HG02610 (cell line): ENCODE results near the gene IL5.

Experiments used
- ATAC-seq: cut with Tn5 transposase; IDR thresholded peaks from one replicate; pipeline ENCODE4 v1.9.1; 2021; ENCODE audit warnings: mild to moderate bottlenecking, moderate library complexity; ENCODE audit not compliant: unreplicated experiment

Gene IL5

DNA sequence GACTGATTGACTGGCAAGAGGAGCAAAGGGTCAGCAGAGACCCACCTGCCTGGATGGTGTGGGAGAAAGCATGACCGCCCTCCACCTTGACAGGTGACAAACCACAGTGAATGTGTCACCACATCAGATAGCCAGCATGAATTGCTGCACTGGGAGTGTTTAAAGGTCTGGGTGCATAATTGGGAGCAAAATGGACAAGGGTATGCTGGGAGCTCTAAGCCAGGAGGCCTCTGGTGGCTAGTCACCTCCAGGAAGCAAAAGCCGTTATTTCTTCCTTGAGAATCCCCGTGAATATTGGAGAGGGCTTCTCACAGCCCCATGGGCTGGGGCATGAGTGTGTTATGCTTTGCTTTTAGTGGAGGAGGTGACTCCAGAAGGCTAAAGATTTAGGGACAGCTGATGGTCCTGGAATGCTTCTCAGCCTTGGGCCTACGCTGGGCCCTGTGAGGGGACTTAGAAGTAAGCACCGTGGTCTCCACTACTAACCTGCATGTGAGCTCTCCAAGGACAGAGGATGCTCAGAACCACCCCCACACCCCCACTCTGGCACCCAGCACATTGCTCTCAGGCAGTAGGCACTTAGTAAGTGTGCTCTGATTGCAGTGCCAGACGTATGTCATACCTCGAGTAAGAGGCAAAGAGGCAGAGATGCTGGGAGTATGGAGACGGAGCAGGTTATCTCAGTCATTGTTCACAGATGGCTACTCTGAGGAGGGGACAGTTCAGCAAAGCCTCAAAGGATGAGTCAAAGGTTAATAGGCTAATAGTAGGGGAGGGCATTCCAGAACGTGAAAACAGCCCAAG, 43.7 kb downstream of the IL5 start:
- ATAC-seq: no peak

DNA sequence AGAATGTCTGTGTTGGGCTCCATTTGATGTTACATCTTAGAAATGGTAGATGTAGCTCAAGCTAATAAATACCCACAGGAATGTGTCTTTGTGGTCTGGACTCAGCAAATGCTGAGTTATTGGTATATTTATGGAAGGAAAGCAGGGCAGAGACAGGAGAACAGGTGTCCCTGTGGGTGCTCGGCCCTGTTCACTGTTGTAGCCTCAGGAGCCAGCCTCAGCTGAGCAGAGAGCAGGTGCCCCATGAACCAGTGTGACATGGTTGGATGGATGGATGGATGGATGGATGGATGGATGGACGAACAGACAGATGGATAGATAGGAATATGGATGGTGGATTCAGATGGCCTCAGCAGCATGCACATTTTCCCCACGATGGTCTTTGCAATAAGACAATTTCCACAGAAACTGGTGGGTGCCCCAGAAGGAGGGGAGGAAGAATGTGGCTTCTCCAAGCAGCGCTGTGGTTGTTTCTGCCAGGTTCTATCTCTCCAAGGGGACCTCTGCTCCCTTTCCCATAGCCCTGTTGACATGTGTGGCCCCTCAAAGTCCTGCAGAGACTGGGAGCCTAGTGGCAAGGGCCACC, 44.5 kb downstream of the IL5 start:
- no peak for ATAC-seq

DNA sequence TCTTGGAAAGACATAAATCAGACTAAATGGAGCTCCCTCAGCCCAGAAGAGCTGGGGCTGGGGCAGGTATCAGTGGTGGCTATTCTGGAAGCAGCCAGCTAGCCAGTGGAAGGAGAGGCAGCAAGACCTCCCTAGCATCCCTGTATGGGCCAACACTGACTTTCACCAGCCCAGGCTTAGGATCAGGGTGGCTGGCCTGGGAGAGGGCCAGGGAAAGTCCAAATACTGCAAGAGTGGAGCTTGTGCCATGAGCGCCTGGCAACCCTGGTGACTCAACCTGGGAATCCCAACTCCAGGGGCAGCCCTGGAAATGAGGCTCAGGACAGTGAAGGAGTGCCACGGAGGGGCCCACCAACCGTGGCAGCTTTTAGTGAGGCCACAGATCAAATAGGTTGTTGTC, 45.2 kb downstream of the IL5 start:
- ATAC-seq: no peak

DNA sequence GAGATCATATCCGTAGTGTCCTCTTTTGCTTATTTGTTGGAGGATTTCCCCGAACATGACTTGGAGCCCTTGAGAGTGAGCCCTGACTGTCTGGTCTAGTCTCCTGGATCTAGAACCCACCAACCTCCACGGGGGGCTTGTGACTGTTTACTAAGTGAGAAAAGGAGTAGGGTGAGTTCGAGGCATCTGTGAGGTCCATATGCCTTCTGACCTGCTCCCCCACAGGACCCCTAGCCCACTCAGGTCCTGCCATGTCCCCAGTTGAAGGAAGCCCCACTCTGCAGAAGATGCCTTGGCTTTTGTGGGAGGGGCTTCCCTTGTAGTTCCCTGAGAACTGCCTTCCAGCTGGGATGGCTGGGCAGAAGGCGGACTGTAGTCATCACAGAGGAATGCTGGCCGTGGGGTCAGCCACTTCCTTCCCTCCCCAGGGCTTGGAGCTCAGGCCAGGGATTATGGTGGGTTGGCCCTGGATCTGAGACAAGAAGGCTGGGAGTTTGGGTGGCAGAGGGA, 45.8 kb downstream of the IL5 start:
- no peak for ATAC-seq

DNA sequence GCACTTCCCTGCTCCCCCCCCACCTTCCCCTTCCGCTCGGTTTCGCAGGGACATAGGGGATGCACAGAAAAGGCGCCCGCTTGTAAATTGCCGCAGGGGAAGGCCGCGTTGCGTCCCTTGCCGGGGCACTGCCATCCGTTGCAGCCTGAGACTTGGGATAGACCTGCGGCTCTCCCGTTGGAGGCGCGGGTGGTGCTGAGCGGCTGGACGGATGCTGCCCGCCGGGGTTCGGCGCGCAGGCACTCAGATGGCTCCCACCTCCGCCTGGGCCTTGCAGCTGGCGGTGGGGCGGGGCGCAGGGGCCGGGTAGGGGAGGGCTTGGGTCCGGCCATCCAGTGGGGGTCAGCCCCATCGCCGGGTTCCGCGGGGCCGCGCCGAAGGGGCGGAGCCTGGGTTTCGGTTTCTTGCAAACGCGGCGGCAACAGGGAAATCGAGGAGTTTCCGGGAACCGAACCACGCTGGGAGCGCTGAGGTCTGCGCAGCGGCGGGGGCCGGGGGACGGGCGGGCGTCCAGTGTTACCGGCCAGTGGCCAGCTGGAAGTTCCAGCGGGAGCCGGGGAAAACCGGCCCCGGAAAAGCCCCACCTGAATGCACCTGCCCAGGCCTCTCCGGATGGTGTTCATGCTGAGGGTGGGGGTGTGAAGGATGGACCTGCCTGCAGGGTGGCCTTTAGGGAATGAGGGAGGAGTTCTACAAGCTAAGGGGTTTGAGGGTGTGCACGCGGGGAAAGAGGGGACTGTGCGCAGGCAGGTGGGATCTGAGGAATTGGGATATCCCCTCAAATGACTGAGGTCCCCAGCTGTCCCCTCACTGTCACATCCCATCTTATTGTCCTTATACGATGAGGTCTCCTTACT, 46.5 kb downstream of the IL5 start:
- ATAC-seq: peak; percentile 42

DNA sequence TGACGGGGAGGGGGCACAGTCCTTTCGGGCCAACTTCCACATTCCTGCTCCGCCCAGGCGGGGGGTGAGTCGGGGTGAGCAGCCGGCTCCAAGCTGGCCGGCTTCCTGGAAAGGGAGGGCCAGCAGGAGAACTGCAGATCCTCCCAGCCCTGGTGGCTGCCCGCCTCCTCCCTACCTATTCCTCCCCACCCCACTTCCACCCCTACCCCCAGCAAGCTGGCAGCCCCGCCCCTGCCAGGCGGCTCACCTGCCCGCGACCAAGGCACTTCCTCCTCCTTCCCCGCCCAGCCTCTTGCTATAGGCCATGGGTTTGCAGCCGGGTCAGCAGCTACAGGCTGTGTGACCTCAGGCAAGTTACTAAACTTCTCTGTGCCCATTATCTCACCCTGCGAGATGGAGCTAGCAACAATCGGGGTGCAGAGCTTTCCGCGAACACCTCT, 47.1 kb downstream of the IL5 start:
- ATAC-seq: peak; percentile 27

DNA sequence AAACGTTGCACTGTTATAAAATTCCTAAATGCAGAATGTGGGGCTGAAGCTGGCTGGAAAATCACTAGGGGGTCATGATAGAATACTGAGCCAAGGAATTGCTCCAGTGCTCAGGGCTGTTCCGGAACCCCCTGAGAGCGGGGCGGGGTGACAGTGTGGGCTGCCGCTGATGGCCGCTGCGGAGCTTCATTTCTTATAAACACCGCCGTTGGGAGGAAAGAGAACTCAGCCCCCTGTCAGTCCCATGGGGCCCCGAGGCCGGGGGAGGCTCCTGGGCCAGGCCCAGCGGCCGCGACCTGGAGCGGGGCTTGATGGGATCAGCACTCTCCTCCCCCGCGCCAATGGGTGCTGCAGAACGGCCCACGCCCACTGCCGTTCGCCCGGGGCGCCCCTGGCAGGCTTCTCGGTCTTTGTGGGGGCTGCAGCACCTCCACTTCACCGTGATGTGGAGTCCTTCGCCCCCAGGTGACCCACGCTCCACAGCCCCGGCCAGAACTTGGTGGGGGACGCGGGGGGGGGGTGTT, 47.6 kb downstream of the IL5 start:
- ATAC-seq: peak; percentile 28

DNA sequence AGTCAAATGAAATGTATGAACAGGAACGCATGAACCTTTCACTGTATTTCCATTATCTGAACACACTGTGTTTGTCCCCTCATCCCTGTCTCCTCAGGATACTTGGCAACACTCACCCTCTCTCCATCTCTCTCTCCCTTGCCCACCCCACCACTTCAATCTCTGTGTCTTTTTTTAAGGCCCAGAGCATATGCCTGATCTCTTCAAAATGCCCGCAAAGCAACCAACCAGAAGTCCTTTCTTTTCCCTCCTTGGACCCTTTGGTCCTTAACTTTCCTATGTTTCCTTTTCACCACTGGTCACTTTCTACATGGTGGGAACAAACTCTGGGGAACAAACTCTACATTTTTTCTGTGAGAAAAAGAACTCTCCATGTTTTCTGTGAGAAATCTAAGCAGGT, 49.5 kb downstream of the IL5 start:
- ATAC-seq: no peak

DNA sequence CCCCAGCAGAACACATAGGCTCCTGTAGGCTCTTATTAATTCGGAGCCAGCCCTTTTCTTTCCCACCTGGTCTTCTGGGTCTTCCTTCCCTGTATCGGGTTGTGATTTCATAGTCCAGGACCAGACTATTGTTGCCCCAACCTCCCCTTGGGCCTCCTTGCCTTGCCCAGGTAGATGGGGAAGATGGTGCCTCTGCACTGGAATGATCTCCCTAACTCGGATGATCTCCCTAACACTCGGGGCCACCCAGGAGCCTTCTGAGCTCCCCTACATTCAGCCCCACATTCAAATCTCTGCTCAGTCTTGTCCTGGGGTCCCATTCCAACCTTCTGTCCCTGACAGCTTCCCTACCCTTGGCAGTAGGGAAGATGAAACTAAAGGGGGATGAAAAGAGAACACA, 50.1 kb downstream of the IL5 start:
- no peak for ATAC-seq

DNA sequence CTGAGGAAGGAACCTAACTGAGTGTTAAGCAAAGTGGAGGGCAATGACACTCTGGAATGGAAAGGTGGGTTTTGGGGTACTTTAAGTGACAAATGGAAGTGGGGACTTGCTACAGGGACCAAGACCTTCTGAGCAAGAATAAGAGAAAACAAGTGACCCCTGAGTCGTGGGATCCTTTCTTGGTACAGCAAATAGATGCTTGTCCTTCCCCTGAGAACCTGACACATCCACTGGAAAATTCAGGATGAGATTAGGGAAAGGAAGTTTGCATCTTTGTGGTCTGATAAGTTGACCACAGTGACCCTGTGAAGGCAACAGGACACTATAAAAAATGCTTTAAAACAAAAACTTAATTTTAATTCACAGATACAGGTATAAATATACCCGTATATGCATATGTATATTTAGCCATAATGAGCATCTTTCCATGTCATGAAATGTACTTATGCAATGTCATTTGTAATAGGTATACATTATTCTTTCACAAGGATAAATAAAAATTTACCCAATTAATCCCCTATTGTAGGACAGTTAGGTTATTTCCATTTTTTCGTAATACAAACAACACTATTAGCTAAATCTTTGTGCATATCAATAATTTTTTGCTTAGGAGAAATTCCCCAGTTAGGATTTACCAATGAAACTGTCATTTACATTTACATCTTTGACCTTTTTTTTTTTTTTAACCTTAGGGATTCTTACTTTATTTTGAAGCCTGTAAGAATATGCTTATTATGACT, 50.8 kb downstream of the IL5 start:
- no peak for ATAC-seq
